Muscle layer of colon (tissue), 2 donors: Measurements from ENCODE around the gene MTREX.

Source experiments
- H3K27ac ChIP-seq: one replicate; pipeline ENCODE4 v1.7.0; 2013; ENCODE audit warnings: low read depth, mild to moderate bottlenecking, low read length, moderate library complexity
- H3K27me3 ChIP-seq, 2 donors: one replicate each; pipeline ENCODE4 v1.7.0; 2013; ENCODE audit warnings: low read length in 2 of 2, mild to moderate bottlenecking in 2 of 2; ENCODE audit not compliant: insufficient read depth in 2 of 2, control insufficient read depth in 1 of 2
- H3K36me3 ChIP-seq: one replicate; pipeline ENCODE4 v1.7.0; 2013; ENCODE audit warnings: mild to moderate bottlenecking, low read length; ENCODE audit not compliant: insufficient read depth
- H3K4me1 ChIP-seq: one replicate; pipeline ENCODE4 v1.7.0; 2013; ENCODE audit warnings: mild to moderate bottlenecking, low read length; ENCODE audit not compliant: insufficient read depth
- H3K4me3 ChIP-seq, 2 donors: one replicate each; pipeline ENCODE4 v1.7.0; 2013; ENCODE audit warnings: low read length in 2 of 2, low read depth in 1 of 2, mild to moderate bottlenecking in 1 of 2, moderate library complexity in 1 of 2
- H3K9ac ChIP-seq: one replicate; pipeline ENCODE4 v1.7.0; 2013; ENCODE audit warnings: low read length
- H3K9me3 ChIP-seq: one replicate; pipeline ENCODE4 v1.7.0; 2013; ENCODE audit warnings: mild to moderate bottlenecking, low read length
- donor health status: abdominal sarcoma.
- donor health status: Adenocarcinoma of cecum.

The MTREX gene

DNA sequence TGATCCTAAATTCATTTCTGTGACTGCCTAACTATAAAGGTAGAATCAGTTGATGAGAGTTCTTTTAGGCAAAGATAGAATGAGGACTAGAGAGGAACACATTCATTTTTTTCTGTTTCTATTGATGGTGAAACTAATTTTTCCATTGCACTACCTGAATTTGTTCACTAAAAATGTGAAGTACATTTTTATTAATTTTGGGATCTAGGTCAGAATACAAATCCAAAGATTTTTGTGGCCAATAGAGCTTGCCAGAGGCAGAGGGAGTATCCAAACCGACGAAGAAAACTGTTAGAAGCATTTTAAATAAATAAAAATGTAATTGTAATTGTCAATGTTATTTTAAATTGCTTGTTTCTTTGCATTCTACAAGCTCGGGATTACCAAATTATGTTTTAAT, 78.1 kb downstream of the MTREX start:
- H3K4me3 ChIP-seq, result no peak overlapping the region
- no peak overlapping the region for H3K27ac ChIP-seq
- peaks cover 24% of the 10 kb centered on the region for H3K36me3 ChIP-seq
- peaks cover 9% of the 10 kb centered on the region for H3K9me3 ChIP-seq
- no peaks in the 10 kb centered on the region for H3K27me3 ChIP-seq
- no peak overlapping the region for H3K9ac ChIP-seq
- no peaks in the 10 kb centered on the region for H3K4me1 ChIP-seq

DNA sequence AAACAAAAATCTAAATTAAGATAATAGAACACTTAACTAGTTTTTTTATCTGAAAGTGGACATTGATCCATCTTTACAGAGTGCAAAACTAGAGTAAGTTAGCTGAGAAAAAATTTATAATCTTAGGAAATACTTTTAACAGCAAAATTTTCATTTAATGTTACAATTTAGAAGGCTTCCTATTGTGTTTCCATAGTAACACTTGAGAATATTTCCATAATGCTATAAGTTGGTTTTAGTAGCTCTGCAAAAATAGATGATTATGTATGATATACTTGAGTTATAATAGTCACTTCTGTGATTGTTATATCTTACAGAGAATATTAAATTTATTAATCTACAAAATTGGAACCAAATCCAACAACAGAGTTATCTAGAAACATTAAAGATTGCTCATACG, 78.6 kb downstream of the MTREX start:
- Histone ChIP-seq H3K27ac (no peak overlapping the region), H3K9ac (no peak overlapping the region), H3K27me3 (no peaks in the 10 kb centered on the region), H3K4me1 (no peaks in the 10 kb centered on the region), H3K9me3 (peaks cover 9% of the 10 kb centered on the region), H3K4me3 (no peak overlapping the region), H3K36me3 (peaks cover 24% of the 10 kb centered on the region)

DNA sequence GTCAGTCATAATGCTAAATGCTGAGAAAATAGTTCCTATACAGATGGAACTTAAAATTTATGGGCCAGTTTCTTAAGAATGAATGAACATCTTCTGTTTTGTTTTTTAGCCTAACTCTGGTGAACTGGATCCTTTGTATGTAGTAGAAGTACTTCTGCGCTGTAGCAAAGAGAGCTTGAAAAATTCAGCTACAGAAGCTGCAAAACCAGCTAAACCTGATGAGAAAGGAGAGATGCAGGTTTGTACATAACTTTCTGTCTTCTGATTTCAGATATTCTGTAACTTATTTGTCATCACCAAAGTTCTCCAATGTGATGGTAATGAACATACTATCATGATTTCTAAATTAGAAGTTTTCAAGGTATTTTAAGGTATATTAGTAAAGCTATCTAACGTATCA, 80.1 kb downstream of the MTREX start:
- Histone ChIP-seq H3K27ac (no peak overlapping the region), H3K9me3 (peaks cover 14% of the 10 kb centered on the region), H3K9ac (no peak overlapping the region), H3K4me1 (no peaks in the 10 kb centered on the region), H3K36me3 (peaks cover 27% of the 10 kb centered on the region), H3K27me3 (no peaks in the 10 kb centered on the region), H3K4me3 (no peak overlapping the region)

DNA sequence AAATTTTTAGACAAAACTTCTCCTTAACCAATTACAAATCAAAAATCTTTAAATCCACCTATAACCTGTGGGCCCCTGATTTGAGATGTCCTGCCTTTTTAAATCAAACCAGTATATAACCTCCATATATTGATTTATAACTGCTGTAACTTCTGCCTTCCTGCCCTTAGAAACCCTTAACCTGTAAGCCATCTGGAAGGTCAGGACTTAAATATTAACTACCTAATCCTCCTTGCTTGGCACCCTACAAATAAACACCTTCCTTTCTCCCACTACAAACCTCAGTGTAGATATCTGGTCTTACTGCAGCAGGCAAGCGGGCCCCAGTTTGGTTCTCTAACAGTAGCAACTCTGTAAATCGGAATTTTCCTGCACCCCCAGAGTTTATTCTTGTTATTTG, 83.9 kb downstream of the MTREX start:
- Histone ChIP-seq H3K36me3 (peaks cover 18% of the 10 kb centered on the region), H3K27ac (no peak overlapping the region)

DNA sequence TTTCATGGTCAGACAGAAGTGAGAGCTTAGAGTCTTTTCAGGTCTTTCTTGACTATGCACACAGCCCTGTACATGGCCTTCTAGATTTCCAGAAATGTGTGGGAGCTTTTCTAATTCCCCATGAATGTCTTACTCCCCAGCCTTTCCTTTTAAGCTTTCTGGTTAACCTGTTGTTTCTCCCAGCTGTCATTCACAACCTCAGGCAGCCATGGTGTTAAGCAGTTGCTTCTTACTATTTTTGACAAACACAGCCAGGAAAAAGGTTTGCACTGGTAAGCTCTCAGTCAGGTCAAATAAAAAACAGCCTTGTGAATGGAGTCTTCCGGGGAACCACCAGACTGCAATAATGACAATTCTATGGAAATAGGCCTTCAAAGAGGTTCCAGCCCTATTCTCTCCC, 84.9 kb downstream of the MTREX start:
- peaks cover 7% of the 10 kb centered on the region for H3K9me3 ChIP-seq
- H3K9ac ChIP-seq, result no peak overlapping the region
- peaks cover 18% of the 10 kb centered on the region for H3K36me3 ChIP-seq
- H3K27ac ChIP-seq, result no peak overlapping the region
- no peaks in the 10 kb centered on the region for H3K4me1 ChIP-seq
- no peaks in the 10 kb centered on the region for H3K27me3 ChIP-seq
- no peak overlapping the region for H3K4me3 ChIP-seq

More for the DNA sequence above, 83.9 kb downstream of the MTREX start:
- no peaks in the 10 kb centered on the region for H3K4me1 ChIP-seq
- no peak overlapping the region for H3K4me3 ChIP-seq
- peaks cover 7% of the 10 kb centered on the region for H3K9me3 ChIP-seq
- no peaks in the 10 kb centered on the region for H3K27me3 ChIP-seq
- no peak overlapping the region for H3K9ac ChIP-seq

DNA sequence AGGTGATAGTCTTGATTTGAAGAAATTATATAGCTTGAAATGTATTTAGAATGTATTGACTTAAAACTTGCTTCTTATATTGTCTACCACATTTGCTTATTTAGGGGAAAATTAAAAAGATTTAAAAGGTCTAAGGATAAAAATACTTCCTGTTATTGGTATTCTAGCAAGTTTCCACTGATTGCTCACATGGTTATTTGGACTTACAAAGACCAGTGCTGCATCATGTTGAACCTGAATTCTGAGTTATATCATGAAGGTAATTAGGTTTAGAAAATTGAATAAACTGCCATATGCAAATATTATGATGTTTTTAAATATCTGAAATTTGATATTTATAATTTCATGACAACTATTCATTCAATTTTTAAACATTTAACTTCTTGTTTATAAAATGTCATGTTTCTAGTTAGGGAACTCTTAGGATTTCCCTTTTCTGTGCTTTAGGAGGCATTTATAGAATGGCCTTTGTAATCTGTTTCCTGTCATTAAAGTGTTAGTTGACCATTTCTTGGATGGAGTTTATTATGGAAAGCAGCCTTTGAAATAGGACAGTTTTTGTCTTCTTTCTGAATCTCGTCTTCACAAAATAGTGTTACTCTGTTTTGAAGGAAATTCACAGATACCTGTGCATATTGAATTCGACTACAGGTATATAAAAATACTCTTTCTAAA, 85.8 kb downstream of the MTREX start:
- Histone ChIP-seq H3K27me3 (no peaks in the 10 kb centered on the region), H3K9me3 (peaks cover 7% of the 10 kb centered on the region), H3K4me1 (no peaks in the 10 kb centered on the region), H3K9ac (no peak overlapping the region), H3K36me3 (peaks cover 18% of the 10 kb centered on the region), H3K4me3 (no peak overlapping the region), H3K27ac (no peak overlapping the region)

DNA sequence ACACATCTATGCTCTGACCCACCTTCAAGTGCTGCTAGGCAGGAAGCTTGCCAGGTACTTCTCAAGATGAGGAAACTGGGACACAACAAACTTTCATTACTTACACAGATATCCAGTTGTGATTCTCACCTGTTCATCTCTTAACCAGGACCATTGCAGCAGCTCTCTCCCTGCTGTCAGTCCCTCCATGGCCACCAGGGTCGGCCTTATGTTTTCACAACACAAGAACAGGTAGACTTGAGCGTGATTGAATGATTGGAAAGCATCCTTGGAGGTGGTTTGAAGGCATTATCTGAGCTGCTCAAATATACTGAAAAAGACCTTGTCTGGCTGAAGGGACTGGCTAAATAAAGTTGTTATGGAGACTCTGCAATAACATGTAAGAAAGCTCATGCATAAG, 94.4 kb downstream of the MTREX start:
- H3K4me1 ChIP-seq, result no peaks in the 10 kb centered on the region
- no peaks in the 10 kb centered on the region for H3K27me3 ChIP-seq
- H3K4me3 ChIP-seq, result no peak overlapping the region
- no peaks in the 10 kb centered on the region for H3K9me3 ChIP-seq
- no peak overlapping the region for H3K9ac ChIP-seq
- no peak overlapping the region for H3K27ac ChIP-seq
- H3K36me3 ChIP-seq, result peaks cover 22% of the 10 kb centered on the region

DNA sequence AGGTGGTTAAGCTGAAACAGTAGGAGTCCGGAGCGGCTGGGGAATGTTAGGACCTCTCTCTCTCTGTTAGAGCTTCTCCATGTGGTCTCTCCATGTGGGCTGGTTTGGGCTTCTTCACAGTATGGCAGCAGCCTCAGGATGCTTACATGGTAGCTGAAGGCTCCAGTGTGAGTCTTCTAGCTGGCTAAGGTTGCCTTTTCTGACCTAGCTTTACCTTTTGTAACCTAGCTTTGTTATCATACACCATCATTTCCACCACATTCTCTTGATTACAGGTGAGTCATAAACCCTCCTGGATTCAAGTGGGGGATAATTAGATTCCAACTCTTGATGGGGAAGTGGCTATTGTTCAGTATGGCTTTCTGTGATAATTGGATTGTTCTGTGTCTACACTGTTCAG, 98.5 kb downstream of the MTREX start:
- no peaks in the 10 kb centered on the region for H3K27me3 ChIP-seq
- no peak overlapping the region for H3K27ac ChIP-seq
- peaks cover 20% of the 10 kb centered on the region for H3K36me3 ChIP-seq
- no peaks in the 10 kb centered on the region for H3K9me3 ChIP-seq
- H3K4me3 ChIP-seq, result no peak overlapping the region
- no peaks in the 10 kb centered on the region for H3K4me1 ChIP-seq
- no peak overlapping the region for H3K9ac ChIP-seq

DNA sequence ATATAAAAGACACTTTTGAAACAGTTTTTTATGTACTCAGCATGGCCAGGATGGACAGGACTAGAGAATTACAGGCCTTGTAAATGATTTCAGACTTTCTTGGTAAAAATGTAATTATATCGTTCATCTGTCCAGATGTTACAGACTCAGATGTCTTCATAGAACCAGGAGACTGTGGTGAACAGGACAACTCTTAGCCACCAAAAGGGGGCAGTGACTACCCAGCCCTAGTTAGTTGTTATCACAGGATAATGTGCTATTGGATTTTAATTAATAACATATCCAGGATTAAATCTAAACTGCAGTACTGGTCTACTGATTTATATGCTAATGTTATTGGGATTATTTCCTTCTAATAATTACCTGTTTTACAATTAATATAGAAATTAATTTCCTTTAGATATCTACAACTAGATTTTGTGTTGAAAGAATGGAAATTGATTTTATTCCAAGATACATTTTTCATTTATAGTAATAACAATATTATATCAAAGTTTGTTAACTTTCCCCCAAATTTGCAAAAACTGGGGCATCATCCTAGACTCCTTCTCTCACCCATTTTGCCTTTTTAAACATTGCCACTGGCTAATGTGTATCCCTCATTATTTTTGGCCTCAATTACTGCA, 99.4 kb downstream of the MTREX start:
- H3K9me3 ChIP-seq, result no peaks in the 10 kb centered on the region
- H3K4me1 ChIP-seq, result no peaks in the 10 kb centered on the region
- no peak overlapping the region for H3K27ac ChIP-seq
- H3K9ac ChIP-seq, result no peak overlapping the region
- no peaks in the 10 kb centered on the region for H3K27me3 ChIP-seq
- H3K4me3 ChIP-seq, result no peak overlapping the region
- peaks cover 11% of the 10 kb centered on the region for H3K36me3 ChIP-seq

DNA sequence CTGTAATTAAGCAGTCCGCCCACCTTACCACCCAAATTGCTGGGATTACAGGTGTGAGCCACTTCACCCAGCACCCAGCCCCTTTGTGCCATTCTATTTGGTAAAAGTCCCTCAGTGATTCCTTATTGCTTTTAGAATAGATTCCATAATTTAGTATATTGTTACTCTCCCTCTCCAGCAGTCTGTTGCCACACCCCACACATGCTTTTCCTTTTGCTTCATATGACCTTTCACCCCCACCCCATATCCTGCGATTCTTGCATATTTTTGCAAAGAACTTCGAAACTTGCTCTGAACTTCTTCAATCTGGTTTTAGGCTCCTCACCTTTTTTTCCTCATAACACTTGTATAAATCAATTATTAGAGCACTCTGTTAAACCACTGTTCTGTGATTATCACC, 100.2 kb downstream of the MTREX start:
- Histone ChIP-seq H3K9me3 (no peaks in the 10 kb centered on the region), H3K27ac (no peak overlapping the region), H3K9ac (no peak overlapping the region), H3K36me3 (peaks cover 7% of the 10 kb centered on the region), H3K4me1 (no peaks in the 10 kb centered on the region), H3K27me3 (no peaks in the 10 kb centered on the region), H3K4me3 (no peak overlapping the region)

DNA sequence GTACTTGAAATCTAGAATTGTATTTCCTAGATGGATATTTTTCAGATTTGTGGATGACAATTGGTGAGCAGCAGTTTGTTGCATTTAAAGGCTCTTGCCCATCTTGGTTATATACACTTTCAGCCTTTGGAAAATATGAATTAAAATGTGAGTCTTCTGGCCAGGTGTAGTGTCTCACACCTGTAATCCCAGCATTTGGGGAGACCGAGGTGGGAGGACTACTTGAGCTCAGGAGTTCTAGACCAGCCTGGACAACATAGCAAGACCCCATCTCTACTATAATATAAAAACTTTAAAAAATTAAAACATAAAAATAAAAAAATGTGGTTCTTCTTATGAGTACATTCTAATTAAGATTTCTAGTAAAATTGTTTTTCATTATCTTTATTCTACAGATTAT, 102.0 kb downstream of the MTREX start:
- H3K27me3 ChIP-seq, result no peaks in the 10 kb centered on the region

DNA sequence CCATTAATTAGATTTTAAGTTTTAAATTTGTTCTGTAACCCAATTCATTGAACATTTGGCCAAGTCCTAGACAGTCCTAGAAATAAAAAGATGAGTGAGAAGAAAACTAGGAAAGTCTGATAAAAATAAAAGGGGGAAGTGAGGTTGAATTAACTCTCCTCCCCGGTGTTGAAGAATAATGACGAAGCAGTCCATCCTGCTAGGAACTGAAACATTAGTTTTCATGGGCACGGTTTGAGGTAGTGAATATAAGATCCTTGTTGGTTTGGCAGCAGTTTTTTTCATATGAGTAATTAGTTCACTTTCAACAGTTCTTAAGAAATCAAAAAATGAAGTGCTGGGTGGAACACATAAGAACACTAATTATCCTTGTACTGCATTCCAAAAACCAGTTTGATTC, 103.1 kb downstream of the MTREX start:
- H3K27ac ChIP-seq, result no peak overlapping the region
- no peaks in the 10 kb centered on the region for H3K9me3 ChIP-seq
- no peaks in the 10 kb centered on the region for H3K27me3 ChIP-seq
- no peak overlapping the region for H3K4me3 ChIP-seq
- peaks cover 4% of the 10 kb centered on the region for H3K4me1 ChIP-seq
- peaks cover 7% of the 10 kb centered on the region for H3K36me3 ChIP-seq
- no peak overlapping the region for H3K9ac ChIP-seq

More for the DNA sequence above, 102.0 kb downstream of the MTREX start:
- peaks cover 7% of the 10 kb centered on the region for H3K36me3 ChIP-seq
- no peaks in the 10 kb centered on the region for H3K9me3 ChIP-seq
- H3K4me3 ChIP-seq, result no peak overlapping the region
- H3K4me1 ChIP-seq, result no peaks in the 10 kb centered on the region
- H3K9ac ChIP-seq, result no peak overlapping the region
- H3K27ac ChIP-seq, result no peak overlapping the region
